ENCODE measurements around the gene PODNL1.
"Not testable (repeated sequence)": the region's sequence is repeated elsewhere in the genome, so short reads cannot be mapped to it uniquely, and the experiment has no call there.

The PODNL1 gene

GRCh38 chr19:13926010-13926409 lies 12.2 kb downstream of the PODNL1 start:
- DNase-seq (ENCODE audit: low spot score) = no peak

GRCh38 chr19:13923194-13923987 lies 14.8 kb downstream of the PODNL1 start:
- DNase-seq (ENCODE audit: low spot score) = no peak

GRCh38 chr19:13922118-13922517 lies 16.1 kb downstream of the PODNL1 start:
- DNase-seq (ENCODE audit: low spot score) = not testable (repeated sequence)

GRCh38 chr19:13920940-13921747 lies 17.1 kb downstream of the PODNL1 start:
- DNase-seq (ENCODE audit: low spot score) = peak; percentile 22

- no peak for DNase-seq (ENCODE audit: low spot score)
These were observed 17.7 kb downstream of the PODNL1 start for GRCh38 chr19:13920524-13920923.

GRCh38 chr19:13918726-13919411 lies 19.3 kb downstream of the PODNL1 start:
- no peak for DNase-seq (ENCODE audit: low spot score)

GRCh38 chr19:13917888-13918406 lies 20.3 kb downstream of the PODNL1 start:
- DNase-seq (ENCODE audit: low spot score) = no peak

GRCh38 chr19:13914777-13915176 lies 23.4 kb downstream of the PODNL1 start:
- DNase-seq (ENCODE audit: low spot score) = no peak

- no peak for DNase-seq (ENCODE audit: low spot score)
These were observed 24.9 kb downstream of the PODNL1 start for GRCh38 chr19:13913352-13913751.

- no peak for DNase-seq (ENCODE audit: low spot score)
These were observed 28.8 kb downstream of the PODNL1 start for GRCh38 chr19:13909430-13909829.

- no peak for DNase-seq (ENCODE audit: low spot score)
These were observed 29.5 kb downstream of the PODNL1 start for GRCh38 chr19:13908674-13909073.

- DNase-seq (ENCODE audit: low spot score) = no peak
These were observed 31.3 kb downstream of the PODNL1 start for GRCh38 chr19:13906910-13907309.

GRCh38 chr19:13906521-13906904 lies 31.7 kb downstream of the PODNL1 start:
- DNase-seq (ENCODE audit: low spot score) = peak; percentile 36

- DNase-seq (ENCODE audit: low spot score) = peak; percentile 89
These were observed 32.3 kb downstream of the PODNL1 start, which contains the start of the genes BRME1 and CC2D1A for GRCh38 chr19:13905634-13906520. BRME1 (minus strand) TSS chr19:13906117; CDS start chr19:13904892, 1,225 bp downstream. CC2D1A (plus strand) TSS chr19:13906201; CDS start chr19:13906442, 241 bp downstream.

GRCh38 chr19:13902993-13903555 lies 35.1 kb downstream of the PODNL1 start:
- DNase-seq (ENCODE audit: low spot score) = peak; percentile 31

GRCh38 chr19:13899912-13900584 lies 38.2 kb downstream of the PODNL1 start:
- no peak for DNase-seq (ENCODE audit: low spot score)

GRCh38 chr19:13899393-13899792 lies 38.8 kb downstream of the PODNL1 start:
- DNase-seq (ENCODE audit: low spot score) = no peak

- DNase-seq (ENCODE audit: low spot score) = no peak
These were observed 42.0 kb downstream of the PODNL1 start for GRCh38 chr19:13896227-13896626.

- DNase-seq (ENCODE audit: low spot score) = no peak
These were observed 43.7 kb downstream of the PODNL1 start for GRCh38 chr19:13894552-13894951.

GRCh38 chr19:13892870-13893269 lies 45.3 kb downstream of the PODNL1 start:
- DNase-seq (ENCODE audit: low spot score) = no peak

All from hematopoietic multipotent progenitor cell treated with erythropoietin and hydrocortisone succinate and interleukin-3 and kit ligand, for 17 days (in vitro differentiated cells).